Neural cell (in vitro differentiated cells): ENCODE measurements around the gene HLA-A.

Source experiments
- CTCF ChIP-seq: fragments of 450-650 bp; IDR thresholded peaks from 2 replicates; pipeline ENCODE4 v1.5.1; 2014; ENCODE audit warnings: antibody characterized with exemption, mild to moderate bottlenecking, moderate library complexity; ENCODE audit not compliant: poor library complexity, severe bottlenecking
- EP300 ChIP-seq: fragments of 450-650 bp; conservative IDR thresholded peaks from 2 replicates; pipeline ENCODE4 v1.6.1; 2014; ENCODE audit warnings: antibody characterized with exemption, mild to moderate bottlenecking, moderate library complexity; ENCODE audit not compliant: poor library complexity, severe bottlenecking
- EZH2 ChIP-seq: fragments of 200-600, 300-800 bp; shearing (Covaris generic), sonication (generic); IDR thresholded peaks from 2 replicates; pipeline ENCODE4 v1.6.1; 2014; ENCODE audit warnings: antibody characterized with exemption, low read length, borderline replicate concordance, mild to moderate bottlenecking; ENCODE audit not compliant: insufficient read depth, poor library complexity, severe bottlenecking
- POLR2AphosphoS5 ChIP-seq: IDR thresholded peaks from 2 replicates; pipeline ENCODE4 v1.6.1; 2012
- TAF1 ChIP-seq: IDR thresholded peaks from 2 replicates; pipeline ENCODE4 v1.6.1; 2012; ENCODE audit warnings: low read depth
- TF ChIP-seq, protein P1 (sequence below): IDR thresholded peaks from 2 replicates; pipeline ENCODE4 v1.6.1; 2012; ENCODE audit warnings: borderline replicate concordance

GRCh38 chr6:29899281-29899680 lies 43.1 kb upstream of the HLA-A start:
- TF ChIP-seq CTCF: no peak
- no peak for TF ChIP-seq EZH2
- TF ChIP-seq EP300: no peak
- TF ChIP-seq, protein P1, sequence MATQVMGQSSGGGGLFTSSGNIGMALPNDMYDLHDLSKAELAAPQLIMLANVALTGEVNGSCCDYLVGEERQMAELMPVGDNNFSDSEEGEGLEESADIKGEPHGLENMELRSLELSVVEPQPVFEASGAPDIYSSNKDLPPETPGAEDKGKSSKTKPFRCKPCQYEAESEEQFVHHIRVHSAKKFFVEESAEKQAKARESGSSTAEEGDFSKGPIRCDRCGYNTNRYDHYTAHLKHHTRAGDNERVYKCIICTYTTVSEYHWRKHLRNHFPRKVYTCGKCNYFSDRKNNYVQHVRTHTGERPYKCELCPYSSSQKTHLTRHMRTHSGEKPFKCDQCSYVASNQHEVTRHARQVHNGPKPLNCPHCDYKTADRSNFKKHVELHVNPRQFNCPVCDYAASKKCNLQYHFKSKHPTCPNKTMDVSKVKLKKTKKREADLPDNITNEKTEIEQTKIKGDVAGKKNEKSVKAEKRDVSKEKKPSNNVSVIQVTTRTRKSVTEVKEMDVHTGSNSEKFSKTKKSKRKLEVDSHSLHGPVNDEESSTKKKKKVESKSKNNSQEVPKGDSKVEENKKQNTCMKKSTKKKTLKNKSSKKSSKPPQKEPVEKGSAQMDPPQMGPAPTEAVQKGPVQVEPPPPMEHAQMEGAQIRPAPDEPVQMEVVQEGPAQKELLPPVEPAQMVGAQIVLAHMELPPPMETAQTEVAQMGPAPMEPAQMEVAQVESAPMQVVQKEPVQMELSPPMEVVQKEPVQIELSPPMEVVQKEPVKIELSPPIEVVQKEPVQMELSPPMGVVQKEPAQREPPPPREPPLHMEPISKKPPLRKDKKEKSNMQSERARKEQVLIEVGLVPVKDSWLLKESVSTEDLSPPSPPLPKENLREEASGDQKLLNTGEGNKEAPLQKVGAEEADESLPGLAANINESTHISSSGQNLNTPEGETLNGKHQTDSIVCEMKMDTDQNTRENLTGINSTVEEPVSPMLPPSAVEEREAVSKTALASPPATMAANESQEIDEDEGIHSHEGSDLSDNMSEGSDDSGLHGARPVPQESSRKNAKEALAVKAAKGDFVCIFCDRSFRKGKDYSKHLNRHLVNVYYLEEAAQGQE: no peak
- TF ChIP-seq TAF1: no peak
- TF ChIP-seq POLR2AphosphoS5: no peak
